Activated CD8-positive, alpha-beta memory T cell treated with anti-CD3 and anti-CD28 coated beads, Interleukin-2, amount 50 U/mL, for 24 hours (primary cell): ENCODE data around the gene TMEM9B.

Source experiments
- DNase-seq: peaks from one replicate; pipeline ENCODE4 v3.0.0-alpha.2; 2020; ENCODE audit errors: extremely low read depth

TMEM9B gene

GRCh38 chr11:8930456-8931175 lies 33.6 kb downstream of the TMEM9B start:
- DNase-seq: no peak

GRCh38 chr11:8928981-8929615 lies 35.1 kb downstream of the TMEM9B start:
- DNase-seq: no peak

DNA sequence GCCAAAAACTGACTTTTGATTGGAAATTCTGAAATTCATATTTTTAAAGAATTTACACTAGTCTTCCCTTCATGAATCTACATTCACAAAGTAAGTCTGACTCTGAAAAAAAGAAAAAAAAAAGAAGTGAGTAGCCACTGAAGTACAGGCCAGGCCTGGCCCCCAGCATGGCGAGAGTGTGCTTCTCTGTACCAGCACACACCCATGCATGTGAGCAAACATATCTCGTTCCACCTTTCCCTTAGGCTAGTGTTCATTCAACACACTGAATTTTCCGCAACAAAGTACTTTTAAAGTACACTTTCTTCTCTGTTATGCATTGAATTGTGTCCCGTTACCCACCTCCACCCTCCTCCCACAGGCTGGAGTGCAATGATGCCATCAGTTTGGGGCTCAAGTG lies 36.0 kb downstream of the TMEM9B start:
- DNase-seq: no peak

GRCh38 chr11:8927233-8927632 lies 37.0 kb downstream of the TMEM9B start:
- no peak for DNase-seq

GRCh38 chr11:8926236-8926635 lies 38.0 kb downstream of the TMEM9B start:
- DNase-seq: no peak

DNA sequence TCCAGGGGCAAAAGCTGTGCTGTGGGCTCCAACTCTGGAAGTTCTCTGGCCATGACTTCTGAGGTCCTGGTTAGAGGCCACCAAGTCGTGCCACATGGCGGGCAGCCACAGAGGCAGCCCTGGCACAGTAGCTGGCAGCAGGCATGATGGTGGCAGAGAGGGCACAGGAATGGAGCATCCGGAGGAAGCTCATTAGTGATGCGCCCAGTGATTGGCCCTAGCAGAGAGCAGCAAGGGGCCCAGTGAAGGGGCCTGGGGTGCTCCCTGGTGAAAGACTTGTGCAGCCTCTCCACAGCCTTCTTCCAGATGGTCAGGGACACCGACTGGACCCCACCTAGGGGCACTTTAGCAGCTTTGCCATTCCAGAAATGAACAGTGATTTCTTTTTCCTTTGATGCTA lies 38.5 kb downstream of the TMEM9B start:
- DNase-seq: no peak

- DNase-seq: no peak
Observed at GRCh38 chr11:8922691-8923090, 41.6 kb downstream of the TMEM9B start.

DNA sequence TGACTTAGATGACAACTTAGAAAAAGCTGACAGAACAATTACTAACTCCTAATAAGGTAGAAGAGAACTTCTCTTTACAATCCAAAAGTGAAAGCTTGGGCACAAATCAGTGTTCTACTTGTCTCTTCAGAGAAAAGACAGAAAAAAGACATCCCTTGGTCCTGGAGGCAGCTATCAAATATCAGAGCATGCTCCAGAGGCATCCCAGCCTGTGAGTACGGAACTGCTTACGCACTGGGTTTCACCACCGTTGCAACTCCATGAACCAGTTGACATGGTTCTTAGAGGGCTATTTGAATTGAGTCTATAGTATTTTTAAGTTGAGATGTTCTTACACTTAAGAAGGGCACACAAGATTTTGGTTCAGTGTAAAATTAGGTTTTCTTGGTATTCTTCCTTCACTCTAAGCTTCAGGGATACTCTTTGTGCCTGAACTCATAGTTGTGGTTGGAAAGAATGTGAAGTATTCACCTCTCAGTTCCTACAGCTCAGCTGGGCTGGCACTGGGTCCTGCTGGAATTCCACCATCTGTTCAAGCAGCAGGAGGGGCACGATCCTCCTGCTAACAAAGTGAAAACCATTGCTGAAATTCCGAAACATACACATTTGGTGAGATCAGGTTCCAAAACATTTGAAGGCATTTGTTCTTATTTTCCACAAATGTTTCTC lies 47.0 kb downstream of the TMEM9B start:
- DNase-seq: no peak

DNA sequence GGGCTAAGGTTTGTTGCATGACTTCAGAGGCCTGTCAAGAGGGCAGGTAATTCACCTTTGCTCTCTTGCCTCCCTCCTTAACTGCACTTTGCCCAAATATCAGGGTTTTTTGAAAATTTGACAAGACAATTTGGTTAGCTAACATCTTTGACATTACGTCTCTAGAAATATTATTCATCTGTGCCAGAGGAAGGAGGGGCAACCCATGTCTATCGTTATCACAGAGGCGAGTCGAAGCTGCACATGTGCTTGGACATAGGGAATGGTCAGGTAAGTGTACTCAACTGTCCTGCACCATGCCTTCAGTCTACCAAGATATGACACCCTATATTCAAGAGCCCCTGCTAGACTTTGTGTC lies 49.6 kb downstream of the TMEM9B start:
- DNase-seq: no peak

DNA sequence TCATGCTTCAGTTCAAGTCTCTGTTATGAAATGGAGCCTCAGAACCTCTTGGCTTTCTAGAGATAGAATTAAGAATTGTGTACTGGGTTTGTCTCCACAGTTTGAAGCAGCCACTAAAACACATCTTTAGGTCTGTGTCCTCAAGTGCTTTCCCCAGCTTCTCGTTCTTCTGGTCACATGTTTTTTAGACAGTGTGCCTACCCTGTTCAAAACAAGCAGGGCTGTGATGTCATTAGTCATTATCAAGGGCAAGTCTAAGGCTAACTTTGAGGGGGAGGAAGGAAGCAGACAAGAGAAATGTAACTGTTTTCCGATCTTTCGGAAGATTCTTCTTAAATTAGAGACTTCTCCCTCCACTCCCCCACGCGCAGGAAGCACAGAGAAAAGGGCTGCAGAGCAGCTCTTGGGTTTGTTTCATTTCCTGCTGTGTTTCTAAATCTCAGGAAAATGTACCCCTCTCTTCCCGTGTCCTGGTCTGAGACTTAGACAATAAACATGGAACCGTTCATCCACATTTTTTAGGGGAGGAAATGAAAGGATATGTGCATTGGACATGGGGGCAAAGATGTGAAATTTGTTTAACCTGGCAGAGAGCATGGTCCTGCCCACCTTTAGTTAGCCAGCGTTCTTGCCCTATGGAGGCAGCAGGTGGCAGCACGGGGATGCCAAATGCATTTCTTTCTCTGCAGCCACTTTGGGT lies 50.1 kb downstream of the TMEM9B start:
- DNase-seq: no peak

- peak; percentile 68 for DNase-seq
Observed at GRCh38 chr11:8911029-8911823, 53.0 kb downstream of the TMEM9B start, which contains the start of gene AKIP1. AKIP1 (plus strand) TSS chr11:8911189; CDS start chr11:8911450, 261 bp downstream.

GRCh38 chr11:8910649-8911026 lies 53.6 kb downstream of the TMEM9B start:
- no peak for DNase-seq

DNA sequence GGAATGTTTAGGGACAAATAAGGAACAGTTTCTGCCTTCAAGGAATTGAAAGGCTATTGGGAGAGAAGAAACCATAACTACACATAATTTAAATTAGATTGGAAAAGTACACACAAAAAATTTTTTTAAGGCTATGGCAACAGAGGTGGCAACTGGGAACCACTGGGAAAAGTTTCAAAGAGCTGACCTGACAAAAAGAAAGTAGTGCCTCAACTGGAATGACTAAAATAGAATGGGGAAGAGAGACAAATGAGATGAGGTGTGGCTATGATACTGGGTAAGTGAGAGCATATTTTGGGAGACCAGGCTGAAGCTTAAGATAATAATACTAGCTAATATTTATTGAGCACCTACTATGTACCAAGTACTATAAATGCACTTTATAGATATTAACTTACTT lies 56.1 kb downstream of the TMEM9B start:
- no peak for DNase-seq

DNA sequence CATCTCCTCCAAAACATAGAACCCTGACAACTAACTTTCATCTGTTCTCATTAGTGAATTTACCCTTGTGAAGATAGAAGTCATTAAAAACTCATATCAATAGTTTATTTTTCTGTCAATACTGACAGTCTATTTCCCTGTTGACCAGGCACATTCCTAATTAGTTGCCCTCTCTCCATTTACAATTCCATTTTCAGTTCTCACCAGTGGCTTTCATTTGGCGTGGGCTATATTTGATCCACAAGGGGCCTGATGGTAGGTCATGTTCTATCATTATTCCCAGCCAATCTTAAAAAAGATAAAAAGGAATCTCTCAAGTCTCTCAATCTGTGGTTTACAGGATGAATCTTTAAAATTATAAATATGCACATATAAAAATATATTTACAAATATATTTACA lies 57.1 kb downstream of the TMEM9B start:
- no peak for DNase-seq

GRCh38 chr11:8905528-8906165 lies 58.6 kb downstream of the TMEM9B start:
- no peak for DNase-seq

DNA sequence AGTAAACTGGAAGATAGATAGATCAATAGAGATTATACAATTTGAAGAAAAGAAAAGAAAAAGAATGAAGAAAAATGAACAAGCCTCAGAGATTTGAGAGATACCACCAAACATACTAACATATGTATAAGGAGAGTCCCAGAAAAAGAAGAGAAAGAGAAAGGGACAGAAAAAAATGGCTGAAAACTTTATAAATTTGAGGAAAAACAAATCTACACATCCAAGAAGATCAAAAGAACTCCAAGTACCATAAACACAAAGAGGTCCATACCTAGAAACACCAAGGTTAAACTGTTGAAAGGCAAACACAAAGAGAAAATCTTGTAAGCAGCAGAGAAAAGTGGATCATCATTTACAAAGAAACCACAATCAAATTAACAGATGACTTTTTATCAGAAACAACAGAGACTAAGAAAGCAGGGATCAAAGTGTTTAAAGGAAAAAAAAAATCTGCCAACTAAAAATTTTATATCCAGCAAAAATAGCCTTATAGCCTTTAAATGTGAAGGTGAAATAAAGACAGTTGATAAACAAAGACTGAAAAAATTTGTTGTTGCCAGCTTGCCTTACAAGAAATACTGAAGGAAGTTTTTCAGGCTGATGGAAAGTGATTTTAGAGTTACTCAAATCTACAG lies 65.0 kb downstream of the TMEM9B start:
- no peak for DNase-seq
